K562 (cell line): ENCODE data around the gene PSMD13. TPM values are rescaled to one million over a fixed set of nuclear protein-coding genes. Genes with fewer than 3 reads are reported as not detected.

ENCODE experiments used
- ARID3B ChIP-seq: fragments of 250-450 bp; sonication (Bioruptor Pico); IDR thresholded peaks from 2 replicates; pipeline ENCODE4 v1.4.0; 2020; ENCODE audit warnings: borderline replicate concordance
- CBX5 ChIP-seq: IDR thresholded peaks from 2 replicates; pipeline ENCODE4 v1.6.1; 2014; ENCODE audit warnings: low read depth, borderline replicate concordance
- CCNT2 ChIP-seq: IDR thresholded peaks from 2 replicates; pipeline ENCODE4 v1.6.1; 2011; ENCODE audit warnings: borderline replicate concordance, low read depth, mild to moderate bottlenecking, moderate library complexity, mixed read lengths, low read length; ENCODE audit not compliant: insufficient read length; ENCODE audit errors: extremely low read depth
- ELF2 ChIP-seq: fragments of 250-450 bp; sonication (Bioruptor Pico); IDR thresholded peaks from 2 replicates; pipeline ENCODE4 v1.5.0; 2021; ENCODE audit warnings: mild to moderate bottlenecking
- FOXJ2 ChIP-seq: fragments of 200-800 bp; sonication (Bioruptor generic); IDR thresholded peaks from 2 replicates; pipeline ENCODE4 v1.6.1; 2016; ENCODE audit warnings: missing genetic modification characterization, missing compliant biosample characterization
- KAT7 ChIP-seq: sonication (generic); formaldehyde crosslinking; IDR thresholded peaks from 2 replicates; pipeline ENCODE4 v1.8.0; 2022; ENCODE audit warnings: missing genetic modification reagents, mild to moderate bottlenecking, borderline replicate concordance
- NFYB ChIP-seq: IDR thresholded peaks from 2 replicates; pipeline ENCODE4 v1.6.1; 2011; ENCODE audit warnings: mild to moderate bottlenecking, moderate library complexity; ENCODE audit not compliant: insufficient read length; ENCODE audit errors: extremely low read depth
- PHB ChIP-seq: fragments of 250-450 bp; sonication (Bioruptor Pico); IDR thresholded peaks from 2 replicates; pipeline ENCODE4 v1.5.0; 2021
- PRMT5 ChIP-seq: sonication (generic); formaldehyde crosslinking; IDR thresholded peaks from 2 replicates; pipeline ENCODE4 v1.5.0; 2020; ENCODE audit warnings: missing genetic modification reagents
- RBM15 ChIP-seq: fragments of 200-400 bp; formaldehyde crosslinking; IDR thresholded peaks from 2 replicates; pipeline ENCODE4 v1.6.1; 2018; ENCODE audit warnings: mild to moderate bottlenecking, low read length, moderate library complexity; ENCODE audit not compliant: insufficient read depth
- RBM39 ChIP-seq: fragments of 200-400 bp; formaldehyde crosslinking; optimal IDR thresholded peaks from 2 replicates; pipeline ENCODE3; 2018; ENCODE audit warnings: low read depth, low read length
- STAG1 ChIP-seq: sonication (generic); formaldehyde crosslinking; IDR thresholded peaks from 2 replicates; pipeline ENCODE4 v1.5.0; 2020; ENCODE audit warnings: missing genetic modification reagents, borderline replicate concordance
- THRB ChIP-seq: fragments of 450-650 bp; formaldehyde crosslinking; conservative IDR thresholded peaks from 2 replicates; pipeline ENCODE4 v1.4.0; 2022; ENCODE audit warnings: mild to moderate bottlenecking, missing genetic modification characterization
- TSHZ1 ChIP-seq: fragments of 250-450 bp; sonication (Bioruptor Pico); IDR thresholded peaks from 2 replicates; pipeline ENCODE4 v1.4.0; 2020; ENCODE audit warnings: mild to moderate bottlenecking, moderate library complexity
- VEZF1 ChIP-seq: fragments of 200-800 bp; sonication (Bioruptor generic); IDR thresholded peaks from 2 replicates; pipeline ENCODE4 v1.6.1; 2017; ENCODE audit warnings: missing genetic modification characterization, missing compliant biosample characterization
- ZBED1 ChIP-seq: IDR thresholded peaks from 2 replicates; pipeline ENCODE4 v1.6.1; 2014
- ZKSCAN1 ChIP-seq: fragments of 150-350 bp; IDR thresholded peaks from 2 replicates; pipeline ENCODE4 v1.6.1; 2016; ENCODE audit warnings: low read depth, low read length
- ZNF212 ChIP-seq: fragments of 450-650 bp; formaldehyde crosslinking; IDR thresholded peaks from 2 replicates; pipeline ENCODE4 v1.4.0; 2020; ENCODE audit warnings: mild to moderate bottlenecking
- ZNF24 ChIP-seq: fragments of 450-650 bp; IDR thresholded peaks from 2 replicates; pipeline ENCODE4 v1.6.1; 2016
- ZNF274 ChIP-seq: IDR thresholded peaks from 2 replicates; pipeline ENCODE4 v1.6.1; 2011; ENCODE audit warnings: low read depth, mild to moderate bottlenecking, low read length, moderate library complexity, borderline replicate concordance
- polyA plus RNA-seq, 8 experiments: library from polyadenylated mRNA; depleted of rRNA in 4 of 8; stranded (reverse) in 5 of 8; unstranded in 3 of 8; fragments of >200 nt; fragmentation: Nextera tagmentation in 2 of 8; fragmentation: Illumina TruSeq in 1 of 8; extraction: Ambion mirVana in 2 of 8; extraction: Trizol in 1 of 8; gene quantifications; 2 replicates each; pipeline versions ENCODE4 v1.2.1 to v1.2.3, GENCODE V29; 2011 to 2014; ENCODE audit warnings: inconsistent platforms in 1 of 8, missing spikeins in 1 of 8
- total RNA-seq, 7 experiments: library from RNA; depleted of rRNA in 6 of 7; stranded (reverse); fragments of >200 nt in 6 of 7; fragmentation: Illumina TruSeq in 2 of 7; extraction: Trizol in 2 of 7; gene quantifications; 2 replicates each; pipeline versions ENCODE4 v1.2.1 to v1.2.3, GENCODE V29; 2011 to 2021; ENCODE audit warnings: low replicate concordance in 1 of 7

PSMD13 gene
- total and polyA plus RNA-seq, 9 of the 15 experiments (the other 6 are each of a cell fraction or from before 2014, with no cell fraction given), result 185 to 383 (median 267) TPM

- no peak for TF ChIP-seq ZNF24
- no peak for TF ChIP-seq ARID3B (CRISPR knock-in tag)
- no peak for TF ChIP-seq PRMT5 (CRISPR knock-in tag)
- TF ChIP-seq RBM15, result no peak
- no peak for TF ChIP-seq ZBED1
- TF ChIP-seq ELF2 (CRISPR knock-in tag), result no peak
- peak; percentile 84; the same call in 1 of the 2 replicates for TF ChIP-seq KAT7
- no peak for TF ChIP-seq ZNF274
- TF ChIP-seq RBM39, result no peak
- TF ChIP-seq CBX5, result no peak
- no peak; the same call in 1 of the 2 replicates for TF ChIP-seq ZKSCAN1
- no peak for TF ChIP-seq THRB (CRISPR knock-in tag)
- TF ChIP-seq TSHZ1 (CRISPR knock-in tag), result no peak
- no peak for TF ChIP-seq ZNF212
- no peak for TF ChIP-seq PHB (CRISPR knock-in tag)
- TF ChIP-seq NFYB, result no peak
- no peak for TF ChIP-seq STAG1 (CRISPR knock-in tag)
- TF ChIP-seq CCNT2, result peak; percentile 48
- TF ChIP-seq VEZF1 (CRISPR knock-in tag), result no peak
- peak; percentile 71; the same call in 1 of the 2 replicates for TF ChIP-seq FOXJ2 (tag)
These were observed at the start of gene PSMD13 (continued) for GRCh38 chr11:236774-237767.
